ENCODE results near the gene TRABD2B. TPM values are rescaled to one million over a fixed set of nuclear protein-coding genes. Genes with fewer than 3 reads are reported as not detected.

Gene TRABD2B
- total and polyA plus RNA-seq, 2 of the 4 experiments (the other 2 are of a cell fraction): not detected

DNA sequence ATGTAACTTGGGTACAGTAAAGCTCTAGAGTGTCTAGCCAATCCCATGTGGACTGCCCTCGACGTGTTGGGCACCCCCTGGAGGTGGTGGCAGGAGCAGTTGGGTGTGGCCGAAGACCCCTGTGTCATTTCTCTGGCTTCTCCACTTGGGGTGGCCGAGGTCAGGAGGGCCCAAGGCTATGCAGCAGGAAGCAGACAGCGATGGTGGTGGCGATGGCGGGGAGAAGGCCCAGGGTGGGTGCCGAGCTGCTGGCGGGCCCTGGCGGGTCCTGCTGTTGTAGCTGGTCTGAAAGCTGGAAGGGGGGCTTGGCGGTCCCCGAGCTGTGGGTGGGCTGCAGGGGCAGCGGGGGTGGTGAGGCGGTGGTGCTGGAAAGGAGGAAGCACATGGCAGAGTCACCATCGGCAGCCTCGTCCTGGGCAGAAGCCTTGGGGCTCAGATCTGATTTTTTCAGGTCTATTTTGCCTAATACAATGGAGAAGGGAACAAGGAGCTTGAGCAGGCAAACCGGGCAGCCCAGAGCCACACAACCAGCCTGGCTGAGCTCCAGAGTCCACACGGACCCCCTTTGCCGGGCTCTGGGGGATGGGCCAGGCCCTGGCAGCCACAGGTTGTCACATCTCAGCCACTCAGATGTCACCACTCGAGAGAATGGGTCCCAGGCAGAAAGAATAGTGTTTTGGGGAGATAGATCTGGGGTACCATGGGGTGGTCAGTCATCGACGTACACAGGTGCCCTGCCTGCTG is 231.3 kb downstream of the TRABD2B start:
- Histone ChIP-seq H2BK5ac (ENCODE audit: low read depth, low read length, poor library complexity, severe bottlenecking) (no peak overlapping the region), H2AK5ac (ENCODE audit: low read depth, low read length) (no peak overlapping the region), H3K9ac (ENCODE audit: low read depth, low read length) (no peak overlapping the region), H4K5ac (ENCODE audit: low read depth, low read length) (no peak overlapping the region), H3K79me1 (ENCODE audit: low read depth in 1 of 2, low read length in 2 of 2) (no peaks in the 10 kb centered on the region), H3K27me3 (ENCODE audit: control insufficient read depth, insufficient read depth, low read length) (peaks cover 3% of the 10 kb centered on the region; the same call in 1 of the 2 replicates), H3K23ac (ENCODE audit: low read depth, low read length) (no peak overlapping the region), H2BK120ac (ENCODE audit: low read depth, low read length) (no peak overlapping the region), H3K4me1 (ENCODE audit: control insufficient read depth, insufficient read depth, low read length) (no peaks in the 10 kb centered on the region), H4K8ac (ENCODE audit: low read depth in 2 of 2, low read length in 2 of 2) (no peak overlapping the region), H3K56ac (ENCODE audit: extremely low read depth, insufficient read depth, low read length) (no peak overlapping the region), H3K14ac (replicated peaks; ENCODE audit: low read depth, low read length) (no peak overlapping the region), H3K4ac (ENCODE audit: low read depth, low read length) (no peak overlapping the region), H3K4me2 (ENCODE audit: low read depth, low read length) (no peak overlapping the region), H3K18ac (ENCODE audit: low read depth, low read length) (no peak overlapping the region), H2AK9ac (replicated peaks; ENCODE audit: low read depth, low read length, poor library complexity) (no peak overlapping the region), H2BK15ac (ENCODE audit: low read depth, low read length) (no peak overlapping the region), H2BK20ac (ENCODE audit: low read depth, low read length) (no peak overlapping the region), H4K20me1 (ENCODE audit: insufficient read depth, low read length) (no peaks in the 10 kb centered on the region), H3K27ac (ENCODE audit: insufficient read depth, low read length) (no peak overlapping the region), H2AFZ (replicated peaks; ENCODE audit: low read length, poor library complexity) (no peak overlapping the region), H3K4me3 (ENCODE audit: insufficient read depth, low read depth, low read length) (no peak overlapping the region), H4K91ac (ENCODE audit: insufficient read depth, low read depth, low read length) (no peak overlapping the region), H3K9me1 (ENCODE audit: insufficient read depth, low read length) (no peaks in the 10 kb centered on the region), H3K36me3 (ENCODE audit: control insufficient read depth, insufficient read depth, low read length) (no peaks in the 10 kb centered on the region), H3K9me3 (ENCODE audit: control insufficient read depth, insufficient read depth, low read length) (no peaks in the 10 kb centered on the region)
- BruUV-seq (replicated peaks): no TSS peak
- ATAC-seq (ENCODE audit: low read depth) (no peak), DNase-seq (no peak)
- intact Hi-C loops (cut with micrococcal nuclease): no loop called here
- TF ChIP-seq CTCF (conservative IDR thresholded peaks at IDR 0.05; ENCODE audit: low read depth, low read length) (no peak), FOS (IDR thresholded peaks at IDR 0.05; ENCODE audit: low read depth, low read length) (no peak), RCOR1 (IDR thresholded peaks at IDR 0.05; ENCODE audit: insufficient replicate concordance, low read length) (no peak), ELK1 (IDR thresholded peaks at IDR 0.05; ENCODE audit: borderline replicate concordance, low read depth, low read length) (no peak), RFX5 (IDR thresholded peaks at IDR 0.05; ENCODE audit: low read depth, low read length) (no peak), MAZ (IDR thresholded peaks at IDR 0.05; ENCODE audit: borderline replicate concordance, low read depth, low read length) (no peak), USF2 (IDR thresholded peaks at IDR 0.05; ENCODE audit: low read depth, low read length) (no peak)
- CTCF ChIA-PET: no interaction called here
- dilution Hi-C loops (cut with HindIII; ENCODE audit: low sequenced_read_pairs, unreplicated experiment): no loop called here
- in situ Hi-C loops (cut with MboI; ENCODE audit: low sequenced_read_pairs): no loop called here
- POLR2A ChIA-PET (ENCODE audit: unreplicated experiment): no interaction called here
- WGBS, 2 experiments (ENCODE audit: extremely low coverage in 2 of 2, insufficient read length in 1 of 2): 60% methylated on average over 8 of the region's 22 CpGs; no CpG with 5 or more reads in 1 of the 2 experiments
